ENCODE measurements around the gene CLSTN1. TPM values are rescaled to one million over a fixed set of nuclear protein-coding genes. Genes with fewer than 3 reads are reported as not detected.

Gene CLSTN1
- total RNA-seq, 2 experiments from 2014 or later = 34.9 to 36.7 TPM

DNA sequence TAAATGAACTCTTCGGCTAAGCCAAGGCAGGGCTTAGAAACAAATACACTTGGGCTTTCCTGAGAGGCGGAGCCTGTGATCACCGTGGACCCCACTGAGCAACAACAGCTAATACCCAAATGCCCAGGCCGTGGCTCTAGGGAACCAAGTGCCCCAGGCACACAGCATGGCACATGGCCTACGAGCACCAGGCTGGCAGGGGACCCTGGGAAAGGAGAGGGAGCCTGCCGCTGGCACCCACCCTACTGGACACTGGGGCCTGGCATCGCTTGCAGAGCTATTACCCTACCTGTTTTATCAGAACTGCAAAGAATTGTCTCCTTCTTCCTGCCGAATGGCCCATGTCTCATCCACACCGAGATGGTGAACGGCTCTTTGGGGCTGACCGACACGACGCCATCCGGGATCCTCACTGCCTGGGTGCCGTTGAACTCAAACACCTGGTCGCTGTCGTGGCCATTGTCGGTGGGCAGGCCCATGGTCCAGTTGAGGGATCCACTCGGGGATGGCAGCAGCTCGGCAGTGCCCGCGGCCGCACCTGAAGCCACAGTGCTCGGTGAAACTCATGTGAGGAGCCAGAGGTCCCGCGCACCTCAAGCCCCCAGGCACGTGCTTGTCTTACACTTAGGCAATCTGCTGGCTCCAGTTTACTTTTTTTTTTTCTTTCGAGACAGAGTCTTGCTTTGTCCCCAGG is 79.5 kb downstream of the CLSTN1 start:
- ATAC-seq = no peak
- peaks cover 24% of the 10 kb centered on the region for H3K36me3 Mint-ChIP-seq (ENCODE audit: low read depth)
- no peak overlapping the region for H3K4me3 Mint-ChIP-seq
- DNase-seq = no peak
- CTCF ChIA-PET = interaction anchor here (1.2 to 1.3 kb wide), 3 partner anchors 23 to 129 kb away, joined by 3 read pairs; no protein-coding TSS in a partner anchor
- no peaks in the 10 kb centered on the region for H3K9me3 Mint-ChIP-seq (ENCODE audit: low read depth)
- no peak overlapping the region for H3K27ac Mint-ChIP-seq
- intact Hi-C loops (cut with DNase I, micrococcal nuclease) = no loop called here
- H3K4me1 Mint-ChIP-seq = no peaks in the 10 kb centered on the region
- H3K27me3 Mint-ChIP-seq = no peaks in the 10 kb centered on the region
- POLR2A ChIA-PET = no interaction called here

DNA sequence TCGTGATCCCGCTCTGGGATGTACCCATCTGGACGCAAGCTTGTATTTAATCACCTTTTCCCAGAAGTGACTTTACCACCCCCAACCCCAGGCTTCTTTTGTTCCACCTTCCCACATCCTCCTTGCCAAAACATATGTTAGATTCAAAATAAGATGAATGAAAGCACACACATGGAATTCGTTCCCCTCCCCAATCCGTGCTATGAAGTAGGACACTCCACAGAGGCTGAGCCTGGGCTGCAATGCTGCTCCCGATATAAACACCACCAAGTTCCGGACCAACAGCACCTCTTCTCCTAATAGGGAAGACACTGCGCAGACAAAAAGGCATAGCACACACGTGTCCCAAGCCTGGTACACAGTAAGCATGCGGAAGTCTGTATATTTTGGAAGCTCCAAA is 86.1 kb downstream of the CLSTN1 start:
- intact Hi-C loops (cut with DNase I, micrococcal nuclease) = no loop called here
- Mint-ChIP-seq H3K4me1 (peaks cover 19% of the 10 kb centered on the region), H3K27ac (no peak overlapping the region), H3K4me3 (no peak overlapping the region), H3K27me3 (no peaks in the 10 kb centered on the region), H3K9me3 (ENCODE audit: low read depth) (no peaks in the 10 kb centered on the region), H3K36me3 (ENCODE audit: low read depth) (peaks cover 40% of the 10 kb centered on the region)
- no peak for DNase-seq
- ChIA-PET POLR2A (no interaction called here), CTCF (interaction anchor here (0.7 to 1.2 kb wide), 2 partner anchors 51 to 733 kb away, joined by 3 to 4 read pairs; no protein-coding TSS in a partner anchor)
- no peak for ATAC-seq

DNA sequence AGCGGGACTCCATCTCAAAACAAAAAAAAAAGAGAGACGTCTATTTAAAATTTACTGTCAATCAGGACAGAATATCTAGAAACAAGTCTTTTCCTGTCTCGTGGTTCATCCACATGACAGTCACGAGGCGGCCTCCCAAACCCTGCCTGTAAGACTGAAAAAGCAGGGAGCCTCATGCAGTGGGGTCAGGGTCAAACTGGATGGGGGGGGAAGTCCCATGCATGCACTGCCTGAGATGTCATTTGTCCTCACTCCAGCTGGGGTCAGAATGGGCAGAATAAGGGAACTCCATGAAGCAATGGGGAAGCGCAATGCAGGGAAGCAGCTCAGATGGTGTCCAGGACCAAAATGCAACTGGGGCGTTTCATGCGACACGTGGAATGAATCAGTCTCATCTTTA is 86.7 kb downstream of the CLSTN1 start:
- H3K4me1 Mint-ChIP-seq = peaks cover 24% of the 10 kb centered on the region
- H3K27me3 Mint-ChIP-seq = no peaks in the 10 kb centered on the region
- CTCF ChIA-PET = no interaction called here
- DNase-seq (no peak), ATAC-seq (no peak)
- H3K36me3 Mint-ChIP-seq (ENCODE audit: low read depth) = peaks cover 45% of the 10 kb centered on the region
- no peak overlapping the region for H3K4me3 Mint-ChIP-seq
- intact Hi-C loops (cut with DNase I, micrococcal nuclease) = no loop called here
- H3K27ac Mint-ChIP-seq = peak overlapping the region; percentile 31
- POLR2A ChIA-PET = no interaction called here
- H3K9me3 Mint-ChIP-seq (ENCODE audit: low read depth) = no peaks in the 10 kb centered on the region

DNA sequence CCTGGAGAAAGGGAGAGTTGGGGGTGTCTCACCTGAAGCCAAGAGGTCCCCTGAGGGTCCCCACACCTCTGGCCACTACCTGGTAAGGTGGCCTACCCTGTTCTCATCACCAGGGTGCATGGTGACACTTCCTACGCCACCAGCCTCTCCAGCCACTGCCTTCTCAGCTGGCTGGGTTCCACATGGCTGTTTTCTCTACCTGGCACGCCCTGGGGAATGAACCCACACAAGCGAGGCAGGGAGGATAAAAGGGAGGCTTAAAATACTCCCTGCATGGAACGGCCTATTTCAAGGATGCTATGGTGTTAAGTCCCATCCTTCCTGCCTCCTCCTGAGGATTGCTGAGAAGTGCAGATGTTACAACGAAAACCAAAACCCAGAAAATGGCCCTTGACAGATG is 87.5 kb downstream of the CLSTN1 start:
- peaks cover 31% of the 10 kb centered on the region for H3K4me1 Mint-ChIP-seq
- H3K27ac Mint-ChIP-seq = no peak overlapping the region
- DNase-seq = no peak
- no peak for ATAC-seq
- ChIA-PET CTCF (no interaction called here), POLR2A (no interaction called here)
- intact Hi-C loops (cut with DNase I, micrococcal nuclease) = no loop called here
- no peaks in the 10 kb centered on the region for H3K9me3 Mint-ChIP-seq (ENCODE audit: low read depth)
- peaks cover 49% of the 10 kb centered on the region for H3K36me3 Mint-ChIP-seq (ENCODE audit: low read depth)
- no peak overlapping the region for H3K4me3 Mint-ChIP-seq
- no peaks in the 10 kb centered on the region for H3K27me3 Mint-ChIP-seq

DNA sequence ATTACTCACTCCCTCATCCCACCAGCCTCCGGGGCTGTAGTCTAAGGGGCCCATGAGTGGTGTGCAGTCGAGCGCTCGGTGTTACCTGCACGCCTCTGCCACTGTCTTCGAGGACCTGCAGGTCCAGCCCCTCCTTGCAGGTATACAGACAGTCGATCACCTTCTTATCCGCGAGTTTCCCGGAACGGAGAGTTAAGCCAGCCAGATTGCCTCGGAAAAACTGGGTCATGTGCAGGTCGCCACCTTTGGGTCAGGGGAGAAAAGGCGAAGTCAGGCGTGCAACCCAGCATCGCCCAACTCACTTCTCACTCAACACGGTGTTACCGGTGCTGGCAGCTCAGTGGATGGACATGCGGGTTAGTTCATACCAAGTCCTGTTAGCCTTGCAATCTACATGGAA is 88.0 kb downstream of the CLSTN1 start:
- Mint-ChIP-seq H3K36me3 (ENCODE audit: low read depth) (peaks cover 52% of the 10 kb centered on the region), H3K4me1 (peaks cover 34% of the 10 kb centered on the region), H3K27me3 (no peaks in the 10 kb centered on the region), H3K27ac (peak overlapping the region; percentile 51), H3K4me3 (no peak overlapping the region), H3K9me3 (ENCODE audit: low read depth) (no peaks in the 10 kb centered on the region)
- DNase-seq = no peak
- CTCF ChIA-PET = no interaction called here
- ATAC-seq = no peak
- intact Hi-C loops (cut with DNase I, micrococcal nuclease) = no loop called here
- POLR2A ChIA-PET = no interaction called here

DNA sequence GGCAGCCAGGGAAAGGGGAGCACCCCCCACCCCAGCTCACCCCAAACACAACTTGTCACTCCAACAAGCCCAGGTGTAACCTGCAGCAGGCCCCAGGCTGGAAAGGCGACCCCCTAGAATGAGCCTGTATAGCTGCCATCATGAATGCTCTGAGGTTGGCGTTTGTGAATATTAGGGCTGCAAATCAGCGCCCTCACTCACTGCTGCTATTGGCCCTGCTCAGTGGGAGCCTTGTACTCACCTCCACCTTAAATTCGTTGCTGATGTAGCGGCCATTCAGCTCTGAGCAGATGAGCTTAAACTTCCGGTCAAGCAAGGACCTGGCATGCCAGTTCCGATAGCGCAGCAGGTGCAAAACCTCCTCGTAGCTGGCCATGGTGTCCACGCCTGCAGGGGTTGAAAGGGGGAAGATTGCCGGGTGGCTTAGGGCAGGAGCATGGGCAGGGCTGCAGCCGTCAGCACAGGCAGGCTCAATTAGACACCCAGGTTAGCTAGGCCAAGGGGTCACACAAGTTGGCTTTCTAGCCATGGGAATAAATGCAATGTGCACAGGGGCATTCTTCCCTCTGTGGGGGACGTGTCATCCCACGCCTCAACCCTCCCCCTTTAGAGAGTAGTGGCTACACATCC is 90.5 kb downstream of the CLSTN1 start:
- Mint-ChIP-seq H3K4me1 (peaks cover 57% of the 10 kb centered on the region), H3K9me3 (ENCODE audit: low read depth) (no peaks in the 10 kb centered on the region), H3K36me3 (ENCODE audit: low read depth) (peaks cover 72% of the 10 kb centered on the region), H3K4me3 (peak overlapping the region; percentile 3), H3K27ac (peak overlapping the region; percentile 47), H3K27me3 (no peaks in the 10 kb centered on the region)
- POLR2A ChIA-PET = interaction anchor here (0.5 to 0.8 kb wide), 2 partner anchors 13 to 99 kb away, joined by 3 read pairs; no protein-coding TSS in a partner anchor
- intact Hi-C loops (cut with DNase I, micrococcal nuclease) = no loop called here
- CTCF ChIA-PET = interaction anchor here (1.6 kb wide), 1 partner anchor 106 kb away, joined by 4 read pairs; no protein-coding TSS in a partner anchor
- ATAC-seq = no peak
- DNase-seq = no peak

DNA sequence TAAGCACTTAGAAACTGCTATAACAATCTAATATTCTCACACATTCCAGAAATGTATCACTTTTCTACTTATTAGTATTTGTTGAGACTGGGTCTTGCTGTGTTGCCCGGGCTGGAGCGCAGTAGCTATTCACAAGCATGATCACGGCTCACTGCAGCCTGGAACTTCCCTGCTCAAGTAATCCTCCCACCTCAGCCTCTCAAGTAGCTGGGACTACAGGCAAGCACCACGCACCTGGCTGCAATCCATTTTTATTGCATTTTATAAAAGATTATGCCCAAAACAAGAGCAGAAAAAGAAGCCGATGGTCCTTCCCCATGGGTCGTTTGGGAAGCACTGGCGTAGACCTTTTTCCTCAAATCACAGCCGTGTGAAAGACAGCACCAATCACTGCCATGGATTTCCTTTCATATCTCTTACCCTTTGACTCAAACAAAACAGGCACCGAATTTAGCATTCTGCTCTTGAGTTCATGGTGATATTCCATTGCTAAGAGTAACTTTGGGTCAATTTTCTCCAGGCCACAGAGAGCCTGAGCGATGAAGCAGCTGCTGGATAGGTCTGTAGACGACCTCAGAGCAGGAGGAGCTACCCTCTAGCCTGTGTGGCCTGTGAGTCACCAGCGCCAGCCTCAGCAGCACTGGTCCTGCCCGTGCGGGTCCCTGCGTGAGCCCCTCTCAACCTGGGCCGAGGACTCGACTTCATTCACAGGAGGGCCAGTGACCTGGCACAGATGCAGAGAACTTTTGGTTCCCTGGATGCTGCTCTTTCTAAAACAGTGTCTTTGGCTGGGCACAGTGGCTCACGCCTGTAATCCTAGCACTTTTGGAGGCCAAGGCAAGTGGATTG is 91.4 kb downstream of the CLSTN1 start:
- intact Hi-C loops (cut with DNase I, micrococcal nuclease) = no loop called here
- DNase-seq (no peak), ATAC-seq (no peak)
- CTCF ChIA-PET = interaction anchor here (0.7 to 1.6 kb wide), 2 partner anchors 27 to 105 kb away, joined by 3 to 4 read pairs; no protein-coding TSS in a partner anchor
- H3K36me3 Mint-ChIP-seq (ENCODE audit: low read depth) = peaks cover 77% of the 10 kb centered on the region
- POLR2A ChIA-PET = interaction anchor here (0.5 to 0.7 kb wide), 2 partner anchors 67 to 98 kb away, joined by 3 to 5 read pairs; no protein-coding TSS in a partner anchor
- no peaks in the 10 kb centered on the region for H3K9me3 Mint-ChIP-seq (ENCODE audit: low read depth)
- H3K4me1 Mint-ChIP-seq = peaks cover 61% of the 10 kb centered on the region
- peak overlapping the region; percentile 8 for H3K27ac Mint-ChIP-seq
- H3K27me3 Mint-ChIP-seq = no peaks in the 10 kb centered on the region
- no peak overlapping the region for H3K4me3 Mint-ChIP-seq

DNA sequence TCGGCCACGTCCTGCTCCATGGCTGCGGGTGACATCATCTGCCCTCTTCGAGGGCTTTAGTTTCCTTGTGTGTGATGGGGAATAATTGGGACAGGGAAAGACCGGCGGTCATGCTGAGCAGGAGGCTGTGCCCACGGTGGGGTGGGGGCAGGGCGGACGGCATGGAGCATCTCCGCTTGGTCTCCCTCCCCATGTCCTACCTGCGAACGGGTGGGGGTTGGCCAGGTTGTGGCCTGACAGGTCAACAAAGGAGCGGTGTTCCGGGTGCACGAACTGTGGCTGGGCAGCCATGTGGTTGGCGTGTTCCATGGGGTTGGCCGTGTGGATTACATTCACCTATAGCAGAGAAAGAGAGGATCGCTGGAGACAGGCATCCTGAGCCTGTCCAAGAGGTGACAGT is 92.2 kb downstream of the CLSTN1 start:
- no peak for ATAC-seq
- ChIA-PET POLR2A (no interaction called here), CTCF (interaction anchor here (0.7 to 1.6 kb wide), 2 partner anchors 28 to 104 kb away, joined by 3 to 4 read pairs; no protein-coding TSS in a partner anchor)
- no peaks in the 10 kb centered on the region for H3K27me3 Mint-ChIP-seq
- intact Hi-C loops (cut with DNase I, micrococcal nuclease) = no loop called here
- H3K4me3 Mint-ChIP-seq = no peak overlapping the region
- peaks cover 80% of the 10 kb centered on the region for H3K36me3 Mint-ChIP-seq (ENCODE audit: low read depth)
- H3K9me3 Mint-ChIP-seq (ENCODE audit: low read depth) = no peaks in the 10 kb centered on the region
- no peak for DNase-seq
- H3K4me1 Mint-ChIP-seq = peaks cover 65% of the 10 kb centered on the region
- no peak overlapping the region for H3K27ac Mint-ChIP-seq

DNA sequence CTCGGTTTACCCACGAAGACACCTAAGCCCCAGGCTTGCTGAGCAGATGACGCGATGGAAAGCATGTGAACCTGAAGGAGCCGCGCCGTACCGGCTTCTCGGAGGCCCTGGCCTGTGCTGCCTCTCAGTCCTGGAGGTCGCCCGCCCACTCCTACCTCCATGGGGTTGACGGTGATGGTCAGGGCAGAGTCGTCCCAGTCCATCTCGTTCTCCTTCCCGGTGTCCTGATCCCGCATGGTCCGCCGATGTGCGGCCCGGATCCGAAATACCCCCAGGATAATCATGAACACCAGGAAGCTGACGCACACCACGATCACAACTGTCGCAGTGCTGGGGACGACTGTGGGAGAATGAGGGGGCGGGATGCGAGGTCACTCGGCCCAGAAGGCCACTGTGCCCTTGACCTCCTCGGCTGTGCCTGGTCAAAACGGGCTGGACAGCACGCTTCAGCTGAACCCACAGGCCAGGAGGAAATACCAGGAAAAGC is 92.7 kb downstream of the CLSTN1 start:
- H3K36me3 Mint-ChIP-seq (ENCODE audit: low read depth) = peaks cover 83% of the 10 kb centered on the region
- POLR2A ChIA-PET = no interaction called here
- H3K4me1 Mint-ChIP-seq = peaks cover 64% of the 10 kb centered on the region
- H3K27ac Mint-ChIP-seq = no peak overlapping the region
- H3K4me3 Mint-ChIP-seq = no peak overlapping the region
- DNase-seq (no peak), ATAC-seq (no peak)
- CTCF ChIA-PET = interaction anchor here (0.7 kb wide), 2 partner anchors 46 to 104 kb away, joined by 3 to 6 read pairs; no protein-coding TSS in a partner anchor
- H3K27me3 Mint-ChIP-seq = no peaks in the 10 kb centered on the region
- no peaks in the 10 kb centered on the region for H3K9me3 Mint-ChIP-seq (ENCODE audit: low read depth)
- intact Hi-C loops (cut with DNase I, micrococcal nuclease) = no loop called here

DNA sequence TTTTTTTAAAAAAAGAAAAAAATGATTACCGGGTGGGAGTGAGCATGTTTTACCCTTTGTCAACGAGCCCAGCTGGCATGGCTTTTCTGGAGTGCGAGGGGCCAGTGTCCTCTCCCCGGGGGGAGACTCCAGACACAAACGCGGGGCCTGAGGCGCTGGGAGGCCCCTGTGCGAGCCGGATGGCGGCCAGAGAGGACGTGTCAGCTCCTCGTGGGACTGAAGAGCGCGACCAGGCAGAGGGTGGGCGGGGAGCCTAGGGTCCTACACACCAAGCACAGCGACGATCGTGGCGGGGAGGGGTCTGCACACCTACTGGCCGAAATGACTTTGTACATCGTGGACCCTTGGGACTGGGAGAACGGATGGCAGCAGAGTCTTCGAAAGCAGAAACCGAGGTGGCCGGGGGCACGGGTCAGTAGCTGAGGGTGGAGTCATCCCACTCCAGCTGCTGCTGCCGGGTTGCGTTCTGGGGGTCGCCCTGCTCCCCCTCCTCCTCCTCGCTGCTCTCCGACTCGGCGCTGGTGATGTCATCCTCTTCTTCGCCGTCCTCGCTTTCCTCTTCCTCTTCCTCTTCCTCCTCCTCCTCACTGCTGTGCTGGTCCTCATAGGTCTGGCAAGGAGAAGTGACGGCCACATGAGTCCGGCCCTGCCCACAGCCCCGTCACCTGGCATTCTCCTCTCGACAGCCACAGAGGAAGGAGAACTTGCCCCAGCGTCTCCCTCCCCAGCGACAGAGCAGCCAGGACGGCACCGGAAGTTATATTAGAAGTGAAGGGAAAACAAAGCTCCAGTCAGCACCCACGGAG is 93.5 kb downstream of the CLSTN1 start:
- peaks cover 61% of the 10 kb centered on the region for H3K4me1 Mint-ChIP-seq
- peak overlapping the region; percentile 20 for H3K27ac Mint-ChIP-seq
- DNase-seq (no peak), ATAC-seq (no peak)
- intact Hi-C loops (cut with DNase I, micrococcal nuclease) = no loop called here
- H3K4me3 Mint-ChIP-seq = peak overlapping the region; percentile 27
- CTCF ChIA-PET = interaction anchor here (0.5 to 0.7 kb wide), 3 partner anchors 45 to 441 kb away, joined by 3 to 6 read pairs (median 3); no protein-coding TSS in a partner anchor
- no peaks in the 10 kb centered on the region for H3K27me3 Mint-ChIP-seq
- no peaks in the 10 kb centered on the region for H3K9me3 Mint-ChIP-seq (ENCODE audit: low read depth)
- H3K36me3 Mint-ChIP-seq (ENCODE audit: low read depth) = peaks cover 82% of the 10 kb centered on the region
- POLR2A ChIA-PET = no interaction called here

Measured in activated CD4-positive, alpha-beta T cell treated with anti-CD3 and anti-CD28 coated beads for 36 hours (primary cell).